Subcutaneous abdominal adipose tissue (tissue), 5 donors: Measurements from ENCODE around the gene EFEMP2.

ENCODE experiments used
- H3K27ac ChIP-seq: one replicate; pipeline ENCODE4 v1.7.0; 2013; ENCODE audit warnings: low read depth, mild to moderate bottlenecking, inconsistent platforms, low read length, moderate library complexity
- H3K27me3 ChIP-seq, 5 donors: one replicate each; pipeline ENCODE4 v1.7.0; 2013; ENCODE audit warnings: low read length in 5 of 5, inconsistent platforms in 1 of 5; ENCODE audit not compliant: control insufficient read depth in 5 of 5, insufficient read depth in 4 of 5
- H3K36me3 ChIP-seq, 5 donors: one replicate each; pipeline ENCODE4 v1.7.0; 2013; ENCODE audit warnings: low read length in 5 of 5; ENCODE audit not compliant: control insufficient read depth in 5 of 5, insufficient read depth in 5 of 5
- H3K4me1 ChIP-seq, 5 donors: one replicate each; pipeline ENCODE4 v1.7.0; 2013; ENCODE audit warnings: low read length in 5 of 5, mild to moderate bottlenecking in 3 of 5, moderate library complexity in 1 of 5; ENCODE audit not compliant: control insufficient read depth in 5 of 5, insufficient read depth in 5 of 5
- H3K4me3 ChIP-seq, 5 donors: one replicate each; pipeline ENCODE4 v1.7.0; 2013; ENCODE audit warnings: low read length in 5 of 5, low read depth in 1 of 5
- H3K9ac ChIP-seq, 5 donors: one replicate each; pipeline ENCODE4 v1.7.0; 2013; ENCODE audit warnings: low read length in 5 of 5, mild to moderate bottlenecking in 4 of 5, moderate library complexity in 3 of 5
- H3K9me3 ChIP-seq, 5 donors: one replicate each; pipeline ENCODE4 v1.7.0; 2013; ENCODE audit warnings: low read length in 5 of 5; ENCODE audit not compliant: control insufficient read depth in 5 of 5
- donor health status: healthy.
- donor health status: healthy.
- donor health status: healthy.
- donor health status: healthy.
- donor health status: healthy.

The EFEMP2 gene

GRCh38 chr11:65860278-65861164 lies 12.1 kb downstream of the EFEMP2 start, which contains the start of gene MUS81:
TSS of gene MUS81 (plus strand) at chr11:65860433. CDS start at chr11:65860754, 321 bp downstream.
- Histone ChIP-seq H3K36me3 (peaks cover 0 to 46% (median 45%) of the 10 kb centered on the region in 5 donors), H3K4me1 (peaks cover 17 to 66% (median 55%) of the 10 kb centered on the region in 5 donors), H3K27me3 (no peaks in the 10 kb centered on the region), H3K9me3 (no peaks in the 10 kb centered on the region), H3K4me3 (peak within 1 kb of the TSS; percentile 83 to 97 (median 96)), H3K27ac (peak within 1 kb of the TSS; percentile 93), H3K9ac (peak within 1 kb of the TSS; percentile 77 to 95 (median 84))

DNA sequence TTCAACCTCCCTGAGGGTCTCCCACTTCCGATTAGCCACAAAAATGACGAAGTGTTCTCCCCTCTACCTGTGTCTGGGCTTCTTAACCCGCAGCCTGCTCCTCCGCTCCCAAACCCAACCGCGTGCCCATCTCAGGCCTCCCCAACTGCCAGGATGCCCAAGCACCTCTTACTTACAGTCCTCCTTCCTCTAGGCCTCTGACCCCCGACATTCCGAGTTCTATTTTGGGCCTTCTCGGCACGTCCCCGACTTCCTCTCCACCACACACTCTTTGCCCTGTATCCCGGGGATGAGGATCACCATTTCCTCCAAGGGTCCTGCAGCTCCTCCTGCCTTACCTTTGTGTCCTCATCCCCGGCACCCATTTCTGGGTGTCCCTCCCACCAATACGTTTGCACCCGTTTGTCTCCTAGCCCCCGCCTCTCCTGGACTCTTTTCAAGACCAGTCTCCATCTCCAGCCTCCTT lies 12.8 kb downstream of the EFEMP2 start:
- Histone ChIP-seq H3K27ac (peak overlapping the region; percentile 93), H3K9ac (peak overlapping the region; percentile 57 to 95 (median 84)), H3K9me3 (no peaks in the 10 kb centered on the region), H3K27me3 (no peaks in the 10 kb centered on the region), H3K36me3 (peaks cover 0 to 46% (median 45%) of the 10 kb centered on the region in 5 donors), H3K4me1 (peaks cover 17 to 70% (median 56%) of the 10 kb centered on the region in 5 donors), H3K4me3 (peak overlapping the region; percentile 75 to 97 (median 83))

DNA sequence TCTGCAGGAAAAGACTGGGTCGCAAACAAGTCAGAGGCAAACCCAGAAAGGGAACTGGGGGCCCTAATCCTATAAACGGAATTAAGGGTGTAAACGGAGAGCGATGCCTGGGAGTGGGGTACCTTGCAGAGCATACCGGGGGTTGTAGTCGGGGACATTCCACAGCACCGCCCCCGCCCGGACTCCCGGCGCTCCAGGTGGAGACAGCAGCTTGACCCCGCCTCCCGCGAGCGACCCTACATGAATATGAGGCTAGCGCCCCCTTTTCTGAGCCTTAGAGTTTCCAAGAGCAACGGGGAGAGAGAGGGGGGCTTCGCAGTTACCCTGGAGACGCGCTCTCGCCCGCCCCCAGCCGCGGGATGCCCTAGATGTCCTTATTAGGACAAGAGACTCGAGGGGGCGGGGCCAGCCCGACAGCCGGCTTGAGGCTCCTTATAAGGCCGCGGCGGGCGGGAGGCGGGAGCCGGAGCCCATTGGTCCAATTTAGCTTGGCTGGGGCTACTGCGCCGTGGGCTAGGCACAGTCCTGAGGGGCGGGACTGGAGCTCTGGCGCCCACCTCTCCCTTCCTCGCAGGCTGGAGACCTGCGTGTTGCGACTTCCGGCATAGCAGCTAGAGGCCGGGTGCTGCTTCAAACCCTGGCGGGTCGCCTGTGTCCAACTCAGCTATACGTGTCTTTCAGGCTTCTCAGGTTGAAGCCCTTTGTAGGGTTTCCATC lies 13.3 kb downstream of the EFEMP2 start:
- no peaks in the 10 kb centered on the region for H3K9me3 ChIP-seq
- peaks cover 17 to 70% (median 56%) of the 10 kb centered on the region in 5 donors for H3K4me1 ChIP-seq
- H3K36me3 ChIP-seq = peaks cover 0 to 46% (median 45%) of the 10 kb centered on the region in 5 donors

DNA sequence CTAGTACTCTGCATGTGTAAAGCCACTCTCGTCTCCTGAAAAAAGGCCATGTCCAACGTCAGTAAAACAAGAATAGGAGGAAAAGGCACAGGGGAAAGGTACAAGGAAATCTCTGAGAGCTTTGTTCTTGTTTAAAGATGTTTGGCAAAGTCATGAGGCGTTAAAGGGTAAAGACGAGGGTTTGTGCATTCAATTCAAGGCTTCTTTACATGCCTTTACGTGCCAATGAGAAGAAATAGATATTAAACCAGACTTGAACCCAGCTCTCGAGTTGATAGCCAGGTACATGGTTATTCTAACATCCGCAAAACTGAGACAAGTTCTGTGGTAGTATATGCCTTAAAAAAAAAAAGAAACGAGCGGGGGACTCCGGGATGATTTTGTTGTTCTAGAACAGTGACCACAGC lies 13.9 kb downstream of the EFEMP2 start:
- Histone ChIP-seq H3K9me3 (no peaks in the 10 kb centered on the region), H3K4me1 (peaks cover 17 to 70% (median 56%) of the 10 kb centered on the region in 5 donors)

More for the DNA sequence above, 13.3 kb downstream of the EFEMP2 start:
- Histone ChIP-seq H3K9ac (peak overlapping the region; percentile 57 to 95 (median 84)), H3K4me3 (peak overlapping the region; percentile 75 to 97 (median 96)), H3K27me3 (no peaks in the 10 kb centered on the region), H3K27ac (peak overlapping the region; percentile 93)

DNA sequence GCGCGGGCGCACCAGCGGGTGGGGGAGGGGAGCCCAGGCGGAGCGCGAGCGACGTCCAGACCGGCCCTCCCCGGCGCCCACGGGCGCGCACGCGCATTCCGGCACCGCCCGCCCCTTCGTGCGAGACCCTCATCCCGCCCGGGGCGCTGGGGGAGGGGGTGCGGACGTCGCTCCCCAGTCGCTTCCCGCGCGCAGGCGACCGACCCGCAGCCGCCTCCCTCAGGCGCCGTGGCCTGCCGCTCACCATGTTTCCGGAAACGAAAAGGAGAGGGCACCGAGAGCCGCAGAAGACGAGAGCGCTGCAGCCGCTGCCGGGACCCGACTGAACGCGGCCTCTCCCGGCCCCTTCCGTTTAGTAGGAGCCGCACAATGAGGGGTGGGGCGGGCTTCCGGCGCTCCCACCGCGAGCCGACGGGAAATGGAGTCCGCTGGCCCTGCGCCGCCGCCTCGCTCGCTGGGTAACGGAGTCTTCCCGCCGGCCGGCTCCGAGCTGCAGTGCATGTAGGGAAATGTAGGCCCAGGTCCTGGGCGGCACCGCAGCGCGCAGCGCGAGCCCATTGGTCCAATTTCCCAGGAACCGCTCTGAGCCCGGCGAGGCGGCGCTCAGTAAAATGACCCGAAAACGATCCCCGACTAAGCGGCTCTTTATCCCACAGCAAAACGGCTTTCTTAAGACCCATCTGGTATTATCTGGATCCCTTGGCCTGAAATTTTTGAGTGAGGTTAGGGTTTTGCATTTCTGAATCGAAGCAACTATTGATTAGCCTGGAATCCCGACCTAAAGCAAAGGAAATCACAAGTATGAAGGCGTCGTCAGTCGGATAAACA lies 14.5 kb downstream of the EFEMP2 start, which contains the start of gene CFL1:
Gene CFL1, minus strand, starts transcription at position 328 of the 828 bp plus-strand sequence. Its CDS starts 81 bp downstream, at position 247.
- peaks cover 0 to 46% (median 45%) of the 10 kb centered on the region in 5 donors for H3K36me3 ChIP-seq

More for the DNA sequence above, 13.9 kb downstream of the EFEMP2 start:
- Histone ChIP-seq H3K4me3 (peak overlapping the region; percentile 57 to 97 (median 96)), H3K36me3 (peaks cover 0 to 46% (median 45%) of the 10 kb centered on the region in 5 donors), H3K9ac (peak overlapping the region in 4 of 5 donors; percentile 59 to 80 (median 66)), H3K27ac (peak overlapping the region; percentile 93), H3K27me3 (no peaks in the 10 kb centered on the region)

GRCh38 chr11:65857500-65857852 lies 15.1 kb downstream of the EFEMP2 start:
- H3K36me3 ChIP-seq = peaks cover 0 to 46% (median 43%) of the 10 kb centered on the region in 5 donors
- H3K9me3 ChIP-seq = no peaks in the 10 kb centered on the region
- H3K9ac ChIP-seq = peak overlapping the region; percentile 38 to 98 (median 93)
- peak overlapping the region; percentile 93 for H3K27ac ChIP-seq
- peaks cover 17 to 60% (median 49%) of the 10 kb centered on the region in 5 donors for H3K4me1 ChIP-seq
- H3K27me3 ChIP-seq = no peaks in the 10 kb centered on the region
- H3K4me3 ChIP-seq = peak overlapping the region; percentile 78 to 97 (median 96)

More for the DNA sequence above, 14.5 kb downstream of the EFEMP2 start, which contains the start of gene CFL1:
- Histone ChIP-seq H3K27ac (peak within 1 kb of the TSS; percentile 93), H3K4me3 (peak within 1 kb of the TSS; percentile 78 to 97 (median 96)), H3K9me3 (no peaks in the 10 kb centered on the region), H3K9ac (peak within 1 kb of the TSS; percentile 63 to 98 (median 93)), H3K27me3 (no peaks in the 10 kb centered on the region), H3K4me1 (peaks cover 17 to 66% (median 55%) of the 10 kb centered on the region in 5 donors)

GRCh38 chr11:65856689-65857499 lies 15.7 kb downstream of the EFEMP2 start:
- H3K27me3 ChIP-seq = no peaks in the 10 kb centered on the region
- H3K9me3 ChIP-seq = no peaks in the 10 kb centered on the region
- peaks cover 0 to 46% (median 41%) of the 10 kb centered on the region in 5 donors for H3K36me3 ChIP-seq
- H3K9ac ChIP-seq = peak overlapping the region; percentile 63 to 98 (median 93)
- peak overlapping the region; percentile 93 for H3K27ac ChIP-seq
- peak overlapping the region; percentile 78 to 97 (median 96) for H3K4me3 ChIP-seq
- peaks cover 17 to 54% (median 45%) of the 10 kb centered on the region in 5 donors for H3K4me1 ChIP-seq

DNA sequence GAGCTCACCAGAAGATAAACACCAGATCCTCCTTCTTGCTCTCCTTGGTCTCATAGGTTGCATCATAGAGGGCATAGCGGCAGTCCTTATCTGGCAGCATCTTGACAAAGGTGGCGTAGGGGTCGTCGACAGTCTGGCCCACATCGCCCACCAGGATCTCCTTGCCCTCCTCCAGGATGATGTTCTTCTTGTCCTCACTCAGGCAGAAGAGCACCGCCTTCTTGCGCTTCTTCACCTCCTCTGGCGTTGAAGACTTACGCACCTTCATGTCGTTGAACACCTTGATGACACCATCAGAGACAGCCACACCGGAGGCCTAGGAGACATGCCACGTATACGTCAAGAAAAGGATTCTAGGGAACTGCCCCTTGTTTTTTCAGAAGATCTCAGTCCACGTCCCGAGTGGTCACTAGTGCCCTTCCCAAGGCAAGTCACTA lies 16.7 kb downstream of the EFEMP2 start:
- Histone ChIP-seq H3K27ac (peak overlapping the region; percentile 93), H3K36me3 (peaks cover 0 to 54% (median 49%) of the 10 kb centered on the region in 5 donors)

More for the DNA sequence above, 16.7 kb downstream of the EFEMP2 start:
- Histone ChIP-seq H3K27me3 (no peaks in the 10 kb centered on the region), H3K9ac (peak overlapping the region in 3 of 5 donors; percentile 93 to 98 (median 93)), H3K4me3 (peak overlapping the region; percentile 78 to 97 (median 96)), H3K4me1 (peaks cover 12 to 45% (median 35%) of the 10 kb centered on the region in 5 donors), H3K9me3 (peaks cover 0 to 7% (median 5%) of the 10 kb centered on the region in 5 donors)
